ENCODE results near the gene CNPY3.

The CNPY3 gene

DNA sequence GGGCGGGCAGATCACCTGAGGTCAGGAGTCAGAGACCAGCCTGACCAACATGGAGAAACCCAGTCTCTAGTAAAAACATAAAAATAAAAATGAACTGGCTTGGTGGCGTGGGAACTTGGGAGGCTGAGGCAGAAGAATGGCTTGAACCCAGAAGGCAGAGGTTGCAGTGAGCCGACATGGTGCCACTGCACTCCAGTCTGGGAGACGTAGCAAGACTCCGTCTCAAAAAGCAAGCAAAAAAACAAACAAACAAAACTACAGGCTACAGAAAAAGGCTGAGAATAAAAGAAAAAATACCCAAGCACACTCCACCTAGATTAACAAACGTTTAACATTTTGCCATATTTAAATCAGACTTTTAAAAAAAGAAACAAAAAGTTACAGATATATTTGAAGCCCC, 7.5 kb upstream of the CNPY3 start:
- Histone ChIP-seq H3K9ac (ENCODE audit: low read depth, low read length) (no peak overlapping the region), H3K4me3 (ENCODE audit: low read length) (no peak overlapping the region), H3K9me3 (replicated peaks; ENCODE audit: low read length) (no peaks in the 10 kb centered on the region), H3K36me3 (ENCODE audit: insufficient read depth, low read length) (no peaks in the 10 kb centered on the region), H3K4me2 (ENCODE audit: low read length) (no peak overlapping the region), H3K4me1 (ENCODE audit: control insufficient read depth, insufficient read depth, low read length) (peaks cover 11% of the 10 kb centered on the region), H3K27me3 (ENCODE audit: control insufficient read depth, insufficient read depth, low read length) (no peaks in the 10 kb centered on the region)

DNA sequence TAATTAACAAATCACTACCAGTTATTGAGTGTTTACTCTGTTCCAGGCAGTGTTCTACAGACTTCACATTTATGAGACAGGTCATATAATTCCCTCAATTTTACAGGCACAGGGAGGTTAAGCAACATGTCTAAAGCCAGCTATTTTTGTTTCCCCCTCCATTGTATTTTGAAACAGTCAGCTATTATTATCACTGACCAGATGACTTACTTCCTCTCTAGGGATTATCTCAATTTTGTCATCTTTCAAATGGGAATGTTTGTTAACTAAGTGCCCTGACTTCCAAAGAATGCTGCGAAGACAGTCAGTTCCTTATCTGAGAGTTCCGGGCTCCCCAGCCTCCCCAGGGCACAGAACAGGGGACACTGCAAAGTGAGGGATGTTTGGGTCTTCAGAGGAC, 5.6 kb upstream of the CNPY3 start:
- Histone ChIP-seq H3K27me3 (ENCODE audit: control insufficient read depth, insufficient read depth, low read length) (no peaks in the 10 kb centered on the region), H3K4me2 (ENCODE audit: low read length) (no peak overlapping the region), H3K4me1 (ENCODE audit: control insufficient read depth, insufficient read depth, low read length) (peaks cover 16% of the 10 kb centered on the region), H3K9ac (ENCODE audit: low read depth, low read length) (no peak overlapping the region), H3K9me3 (replicated peaks; ENCODE audit: low read length) (no peaks in the 10 kb centered on the region), H3K4me3 (ENCODE audit: low read length) (no peak overlapping the region), H3K36me3 (ENCODE audit: insufficient read depth, low read length) (no peaks in the 10 kb centered on the region)

DNA sequence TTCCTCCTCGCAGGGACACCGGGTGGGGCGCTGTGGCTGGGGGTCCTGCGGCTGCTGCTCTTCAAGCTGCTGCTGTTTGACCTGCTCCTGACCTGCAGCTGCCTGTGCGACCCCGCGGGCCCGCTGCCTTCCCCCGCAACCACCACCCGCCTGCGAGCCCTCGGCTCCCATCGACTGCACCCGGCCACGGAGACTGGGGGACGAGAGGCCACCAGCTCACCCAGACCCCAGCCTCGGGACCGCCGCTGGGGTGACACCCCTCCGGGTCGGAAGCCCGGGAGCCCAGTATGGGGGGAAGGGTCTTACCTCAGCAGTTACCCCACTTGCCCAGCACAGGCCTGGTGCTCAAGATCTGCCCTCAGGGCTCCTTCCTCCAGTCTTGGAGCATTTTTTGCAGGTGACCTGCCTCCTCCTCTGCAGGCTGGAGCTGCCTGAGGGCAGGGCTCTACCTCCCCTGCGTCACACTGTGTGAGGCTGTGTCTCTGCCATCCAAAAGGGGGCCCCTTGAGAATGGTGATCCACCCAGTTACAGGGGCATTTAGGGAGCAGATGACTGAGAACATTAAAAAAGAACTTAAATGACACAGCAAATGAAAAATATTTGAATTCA, 3.9 kb upstream of the CNPY3 start:
- Histone ChIP-seq H3K4me3 (ENCODE audit: low read length) (no peak overlapping the region), H3K4me1 (ENCODE audit: control insufficient read depth, insufficient read depth, low read length) (peaks cover 17% of the 10 kb centered on the region), H3K9ac (ENCODE audit: low read depth, low read length) (no peak overlapping the region), H3K9me3 (replicated peaks; ENCODE audit: low read length) (no peaks in the 10 kb centered on the region), H3K4me2 (ENCODE audit: low read length) (no peak overlapping the region), H3K36me3 (ENCODE audit: insufficient read depth, low read length) (no peaks in the 10 kb centered on the region), H3K27me3 (ENCODE audit: control insufficient read depth, insufficient read depth, low read length) (no peaks in the 10 kb centered on the region)

DNA sequence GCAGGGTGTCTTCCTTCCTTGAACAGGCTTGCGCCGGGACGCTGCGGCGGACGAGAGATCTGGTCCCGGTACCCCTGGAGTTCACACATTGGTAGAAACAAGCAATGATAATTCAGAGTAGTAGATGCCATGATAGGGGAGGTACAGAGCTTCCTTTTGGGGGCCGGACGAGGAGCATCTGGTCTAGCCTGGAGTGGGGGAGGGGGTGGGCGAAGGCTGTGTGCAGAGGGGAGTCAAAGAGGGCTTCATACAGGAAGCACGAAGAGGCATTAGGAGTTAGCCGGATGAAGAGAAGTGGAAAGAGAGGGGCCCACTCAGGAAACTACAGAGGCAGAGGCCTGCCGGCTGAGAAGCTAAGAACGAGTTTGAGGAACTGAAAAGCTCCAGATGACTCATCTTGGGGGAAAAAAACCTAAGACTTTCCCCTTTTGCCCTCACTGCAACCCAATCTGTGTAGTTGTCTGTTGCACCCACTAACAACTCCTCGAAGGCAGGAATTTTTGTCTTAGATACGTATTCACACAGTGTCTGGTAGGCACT, 611 bp downstream of the CNPY3 start:
- peak overlapping the region; percentile 92 for H3K4me3 ChIP-seq (ENCODE audit: low read length)
- peaks cover 17% of the 10 kb centered on the region for H3K4me1 ChIP-seq (ENCODE audit: control insufficient read depth, insufficient read depth, low read length)
- peaks cover 8% of the 10 kb centered on the region for H3K36me3 ChIP-seq (ENCODE audit: insufficient read depth, low read length)
- no peaks in the 10 kb centered on the region for H3K9me3 ChIP-seq (replicated peaks; ENCODE audit: low read length)
- no peaks in the 10 kb centered on the region for H3K27me3 ChIP-seq (ENCODE audit: control insufficient read depth, insufficient read depth, low read length)
- H3K4me2 ChIP-seq (ENCODE audit: low read length) = peak overlapping the region; percentile 98
- peak overlapping the region; percentile 85 for H3K9ac ChIP-seq (ENCODE audit: low read depth, low read length)

DNA sequence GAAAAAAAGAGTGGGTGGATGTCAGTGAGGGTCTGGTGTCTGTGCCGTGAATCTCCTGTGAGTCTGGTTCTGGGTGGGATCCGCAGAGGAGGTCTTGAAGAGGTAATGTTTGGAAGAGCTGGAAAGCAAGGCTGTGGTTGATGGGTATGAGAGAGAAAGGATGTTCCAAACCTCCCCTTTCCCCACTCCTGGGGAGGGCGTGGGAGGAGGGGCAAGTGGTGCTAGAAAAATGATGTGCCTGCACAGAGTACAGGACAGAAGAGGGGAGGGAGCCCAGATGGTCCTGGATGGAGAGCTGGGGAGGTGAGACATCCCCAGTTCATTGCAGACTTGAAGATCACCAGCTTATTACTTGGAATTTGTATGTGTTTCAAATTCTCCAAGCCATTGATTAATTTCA, 3.1 kb downstream of the CNPY3 start:
- peaks cover 17% of the 10 kb centered on the region for H3K4me1 ChIP-seq (ENCODE audit: control insufficient read depth, insufficient read depth, low read length)
- H3K9ac ChIP-seq (ENCODE audit: low read depth, low read length) = no peak overlapping the region
- no peaks in the 10 kb centered on the region for H3K27me3 ChIP-seq (ENCODE audit: control insufficient read depth, insufficient read depth, low read length)
- H3K4me3 ChIP-seq (ENCODE audit: low read length) = no peak overlapping the region
- no peaks in the 10 kb centered on the region for H3K9me3 ChIP-seq (replicated peaks; ENCODE audit: low read length)
- peaks cover 21% of the 10 kb centered on the region for H3K36me3 ChIP-seq (ENCODE audit: insufficient read depth, low read length)
- H3K4me2 ChIP-seq (ENCODE audit: low read length) = no peak overlapping the region

DNA sequence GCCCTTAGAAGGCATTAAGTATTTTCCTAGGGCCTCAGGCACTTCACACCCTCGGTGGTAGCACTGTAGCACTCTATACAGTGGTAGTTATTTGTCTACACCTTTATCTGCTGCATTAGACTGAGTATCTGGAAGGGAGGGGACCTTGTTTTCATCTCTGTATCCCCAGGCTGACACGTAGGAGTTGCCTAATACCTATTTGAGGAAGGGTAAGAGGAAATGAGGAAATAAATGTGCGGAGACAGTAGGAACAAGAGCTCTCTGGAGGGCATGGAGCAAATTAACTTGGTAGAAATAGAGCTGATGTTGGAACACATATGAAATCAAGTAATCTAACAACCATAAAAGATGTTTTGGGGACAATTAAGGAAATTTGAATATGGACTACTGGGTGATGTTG, 3.9 kb downstream of the CNPY3 start:
- no peak overlapping the region for H3K4me2 ChIP-seq (ENCODE audit: low read length)
- no peaks in the 10 kb centered on the region for H3K27me3 ChIP-seq (ENCODE audit: control insufficient read depth, insufficient read depth, low read length)
- H3K9me3 ChIP-seq (replicated peaks; ENCODE audit: low read length) = no peaks in the 10 kb centered on the region
- peaks cover 28% of the 10 kb centered on the region for H3K36me3 ChIP-seq (ENCODE audit: insufficient read depth, low read length)
- H3K9ac ChIP-seq (ENCODE audit: low read depth, low read length) = no peak overlapping the region
- H3K4me1 ChIP-seq (ENCODE audit: control insufficient read depth, insufficient read depth, low read length) = peaks cover 17% of the 10 kb centered on the region
- H3K4me3 ChIP-seq (ENCODE audit: low read length) = no peak overlapping the region

DNA sequence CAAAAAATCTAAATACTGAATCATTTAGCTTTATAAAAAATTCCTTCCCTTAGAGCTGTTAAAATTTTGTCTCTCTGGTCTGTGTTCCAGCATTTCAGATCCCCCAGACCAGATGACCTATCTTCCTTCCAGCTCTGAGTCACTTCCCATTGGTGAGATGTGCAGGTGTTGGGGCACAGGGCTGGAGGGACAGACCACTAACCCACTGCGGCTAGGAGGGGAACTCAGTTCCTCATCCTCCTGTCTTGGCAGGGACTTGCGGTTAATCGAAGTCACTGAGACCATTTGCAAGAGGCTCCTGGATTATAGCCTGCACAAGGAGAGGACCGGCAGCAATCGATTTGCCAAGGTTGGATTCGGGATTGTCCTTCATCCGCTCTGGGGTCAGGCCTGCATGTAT, 6.0 kb downstream of the CNPY3 start:
- Histone ChIP-seq H3K4me3 (ENCODE audit: low read length) (no peak overlapping the region), H3K27me3 (ENCODE audit: control insufficient read depth, insufficient read depth, low read length) (no peaks in the 10 kb centered on the region), H3K9ac (ENCODE audit: low read depth, low read length) (no peak overlapping the region), H3K4me2 (ENCODE audit: low read length) (no peak overlapping the region), H3K4me1 (ENCODE audit: control insufficient read depth, insufficient read depth, low read length) (peaks cover 6% of the 10 kb centered on the region), H3K9me3 (replicated peaks; ENCODE audit: low read length) (no peaks in the 10 kb centered on the region), H3K36me3 (ENCODE audit: insufficient read depth, low read length) (peaks cover 35% of the 10 kb centered on the region)

DNA sequence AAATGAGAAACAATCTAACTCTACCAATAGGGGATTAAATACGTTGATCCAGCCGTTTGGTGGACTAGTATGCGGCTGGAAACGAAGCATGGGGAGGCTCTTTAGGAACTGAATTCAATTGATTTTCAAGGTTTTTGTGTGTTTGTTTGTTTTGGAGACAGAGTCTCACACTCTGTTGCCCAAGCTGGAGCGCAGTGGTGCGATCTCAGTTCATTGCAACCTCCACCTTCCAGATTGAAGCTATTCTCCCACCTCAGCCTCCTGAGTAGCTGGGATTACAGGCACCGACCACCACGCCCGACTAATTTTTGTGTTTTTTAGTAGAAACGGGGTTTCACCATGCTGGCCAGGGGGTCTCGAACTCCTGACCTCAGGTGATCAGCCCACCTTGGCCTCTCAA, 7.1 kb downstream of the CNPY3 start:
- no peaks in the 10 kb centered on the region for H3K4me1 ChIP-seq (ENCODE audit: control insufficient read depth, insufficient read depth, low read length)
- H3K9me3 ChIP-seq (replicated peaks; ENCODE audit: low read length) = no peaks in the 10 kb centered on the region
- H3K4me2 ChIP-seq (ENCODE audit: low read length) = no peak overlapping the region
- H3K27me3 ChIP-seq (ENCODE audit: control insufficient read depth, insufficient read depth, low read length) = no peaks in the 10 kb centered on the region
- H3K36me3 ChIP-seq (ENCODE audit: insufficient read depth, low read length) = peaks cover 41% of the 10 kb centered on the region
- no peak overlapping the region for H3K4me3 ChIP-seq (ENCODE audit: low read length)
- no peak overlapping the region for H3K9ac ChIP-seq (ENCODE audit: low read depth, low read length)

DNA sequence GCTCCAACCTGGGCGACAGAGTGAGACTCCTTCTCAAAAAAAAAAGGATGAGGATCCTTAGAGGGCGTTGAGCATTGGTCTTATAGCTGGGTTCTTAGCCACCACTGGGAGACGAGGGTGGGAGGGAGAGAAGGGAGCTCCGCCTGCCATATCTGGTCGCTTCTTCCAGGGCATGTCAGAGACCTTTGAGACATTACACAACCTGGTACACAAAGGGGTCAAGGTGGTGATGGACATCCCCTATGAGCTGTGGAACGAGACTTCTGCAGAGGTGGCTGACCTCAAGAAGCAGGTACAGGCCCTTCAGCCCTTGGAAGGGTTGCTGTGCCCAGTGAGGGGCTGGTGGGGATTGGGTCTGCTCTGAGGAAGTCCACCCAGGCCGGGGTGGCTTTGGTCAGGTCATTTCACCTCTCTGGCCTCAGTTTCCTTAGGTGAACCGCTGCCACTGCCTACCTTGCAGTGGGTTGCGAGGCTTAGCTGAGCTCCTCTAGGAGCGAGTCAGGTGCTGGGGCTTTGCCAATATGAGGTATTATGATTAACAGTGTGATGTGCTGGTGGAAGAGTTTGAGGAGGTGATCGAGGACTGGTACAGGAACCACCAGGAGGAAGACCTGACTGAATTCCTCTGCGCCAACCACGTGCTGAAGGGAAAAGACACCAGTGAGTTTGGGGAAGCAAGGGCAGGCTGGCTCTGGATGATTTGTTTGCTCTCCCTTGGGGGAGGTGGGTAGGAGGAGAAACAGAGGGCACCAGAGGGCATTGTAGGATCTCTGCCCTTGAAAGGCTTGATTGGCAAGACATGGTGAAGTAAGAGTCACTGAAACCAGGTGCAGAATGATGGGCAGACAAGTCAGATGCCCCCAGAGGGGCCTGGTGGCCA, 8.5 kb downstream of the CNPY3 start:
- no peak overlapping the region for H3K4me3 ChIP-seq (ENCODE audit: low read length)

DNA sequence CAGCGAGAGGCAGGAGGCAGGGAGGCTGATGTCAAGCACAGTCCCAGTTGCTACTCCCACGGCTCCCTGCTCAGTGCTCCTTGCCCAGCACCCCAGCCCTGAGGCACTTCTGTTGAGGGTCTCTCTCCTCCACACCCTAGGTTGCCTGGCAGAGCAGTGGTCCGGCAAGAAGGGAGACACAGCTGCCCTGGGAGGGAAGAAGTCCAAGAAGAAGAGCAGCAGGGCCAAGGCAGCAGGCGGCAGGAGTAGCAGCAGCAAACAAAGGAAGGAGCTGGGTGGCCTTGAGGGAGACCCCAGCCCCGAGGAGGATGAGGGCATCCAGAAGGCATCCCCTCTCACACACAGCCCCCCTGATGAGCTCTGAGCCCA, 9.1 kb downstream of the CNPY3 start:
- no peak overlapping the region for H3K4me3 ChIP-seq (ENCODE audit: low read length)
- H3K9ac ChIP-seq (ENCODE audit: low read depth, low read length) = no peak overlapping the region
- peaks cover 41% of the 10 kb centered on the region for H3K36me3 ChIP-seq (ENCODE audit: insufficient read depth, low read length)
- H3K4me2 ChIP-seq (ENCODE audit: low read length) = no peak overlapping the region
- H3K4me1 ChIP-seq (ENCODE audit: control insufficient read depth, insufficient read depth, low read length) = no peaks in the 10 kb centered on the region
- H3K27me3 ChIP-seq (ENCODE audit: control insufficient read depth, insufficient read depth, low read length) = no peaks in the 10 kb centered on the region
- H3K9me3 ChIP-seq (replicated peaks; ENCODE audit: low read length) = no peaks in the 10 kb centered on the region

More for the DNA sequence above, 8.5 kb downstream of the CNPY3 start:
- Histone ChIP-seq H3K36me3 (ENCODE audit: insufficient read depth, low read length) (peaks cover 41% of the 10 kb centered on the region), H3K4me1 (ENCODE audit: control insufficient read depth, insufficient read depth, low read length) (no peaks in the 10 kb centered on the region), H3K4me2 (ENCODE audit: low read length) (no peak overlapping the region), H3K9me3 (replicated peaks; ENCODE audit: low read length) (no peaks in the 10 kb centered on the region), H3K9ac (ENCODE audit: low read depth, low read length) (no peak overlapping the region), H3K27me3 (ENCODE audit: control insufficient read depth, insufficient read depth, low read length) (no peaks in the 10 kb centered on the region)

DNA sequence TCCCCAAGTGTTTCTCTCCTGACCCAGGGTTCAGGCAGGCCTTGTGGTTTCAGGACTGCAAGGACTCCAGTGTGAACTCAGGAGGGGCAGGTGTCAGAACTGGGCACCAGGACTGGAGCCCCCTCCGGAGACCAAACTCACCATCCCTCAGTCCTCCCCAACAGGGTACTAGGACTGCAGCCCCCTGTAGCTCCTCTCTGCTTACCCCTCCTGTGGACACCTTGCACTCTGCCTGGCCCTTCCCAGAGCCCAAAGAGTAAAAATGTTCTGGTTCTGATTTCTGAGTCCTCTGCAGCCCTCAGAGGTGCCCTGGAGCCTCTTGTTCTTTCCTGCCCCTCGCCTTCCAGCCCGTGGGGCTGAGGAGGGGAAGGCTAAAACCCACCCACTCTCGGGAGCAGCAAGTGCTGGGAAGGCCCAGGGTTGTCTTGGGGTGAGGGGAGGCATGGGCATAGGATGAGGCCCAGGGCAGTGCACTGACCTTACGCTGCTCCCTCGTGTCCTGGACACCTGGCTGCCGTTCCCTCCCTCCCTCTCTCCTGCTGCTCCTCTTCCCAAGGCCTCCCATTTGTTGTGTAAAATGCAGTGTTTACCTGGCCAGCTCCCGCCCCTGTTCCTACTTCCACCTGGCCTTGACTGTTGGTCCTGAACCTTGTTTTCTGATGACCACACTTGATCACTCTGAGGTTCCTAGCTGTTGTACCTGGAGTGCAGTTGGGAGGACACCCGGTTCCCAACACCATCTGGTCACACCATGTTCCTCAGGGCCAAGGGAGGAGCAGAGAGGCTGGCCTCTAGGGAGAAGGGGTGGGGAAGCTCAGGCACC, 9.9 kb downstream of the CNPY3 start:
- no peaks in the 10 kb centered on the region for H3K27me3 ChIP-seq (ENCODE audit: control insufficient read depth, insufficient read depth, low read length)
- no peak overlapping the region for H3K4me3 ChIP-seq (ENCODE audit: low read length)
- no peaks in the 10 kb centered on the region for H3K4me1 ChIP-seq (ENCODE audit: control insufficient read depth, insufficient read depth, low read length)
- H3K9me3 ChIP-seq (replicated peaks; ENCODE audit: low read length) = no peaks in the 10 kb centered on the region
- no peak overlapping the region for H3K4me2 ChIP-seq (ENCODE audit: low read length)
- no peak overlapping the region for H3K9ac ChIP-seq (ENCODE audit: low read depth, low read length)
- peaks cover 38% of the 10 kb centered on the region for H3K36me3 ChIP-seq (ENCODE audit: insufficient read depth, low read length)

Measured in skeletal muscle satellite cell (primary cell).